ENCODE results near the gene NOP58. TPM values are rescaled to one million over a fixed set of nuclear protein-coding genes. Genes with fewer than 3 reads are reported as not detected.
"Not testable (repeated sequence)": the region's sequence is repeated elsewhere in the genome, so short reads cannot be mapped to it uniquely, and the experiment has no call there.

NOP58 gene
- total RNA-seq, 1 donor, result 71.4 TPM

DNA sequence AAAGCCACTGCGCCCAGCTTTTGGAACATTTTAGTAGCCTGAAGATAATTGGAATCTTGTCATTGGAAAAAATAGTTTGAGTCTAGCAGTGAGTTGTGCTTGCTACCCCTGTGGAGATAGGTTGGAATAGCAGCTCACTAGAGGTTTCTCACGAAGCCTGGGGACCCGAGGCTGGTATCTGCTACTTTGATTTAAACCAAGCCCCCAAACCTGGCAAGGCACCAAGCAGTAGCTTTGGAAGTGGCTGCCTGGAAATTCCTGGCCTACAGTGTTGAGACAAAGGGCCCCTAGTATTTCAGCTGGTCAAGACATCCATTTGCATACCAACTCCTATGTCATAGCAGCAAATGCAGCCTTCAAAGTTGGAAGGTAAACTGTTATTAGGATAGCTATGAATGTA lies 42.1 kb downstream of the NOP58 start:
- DNase-seq (ENCODE audit: low read depth), result no peak
- no peak overlapping the region for H3K4me3 ChIP-seq (ENCODE audit: low read depth, low read length)
- TF ChIP-seq, protein P1, sequence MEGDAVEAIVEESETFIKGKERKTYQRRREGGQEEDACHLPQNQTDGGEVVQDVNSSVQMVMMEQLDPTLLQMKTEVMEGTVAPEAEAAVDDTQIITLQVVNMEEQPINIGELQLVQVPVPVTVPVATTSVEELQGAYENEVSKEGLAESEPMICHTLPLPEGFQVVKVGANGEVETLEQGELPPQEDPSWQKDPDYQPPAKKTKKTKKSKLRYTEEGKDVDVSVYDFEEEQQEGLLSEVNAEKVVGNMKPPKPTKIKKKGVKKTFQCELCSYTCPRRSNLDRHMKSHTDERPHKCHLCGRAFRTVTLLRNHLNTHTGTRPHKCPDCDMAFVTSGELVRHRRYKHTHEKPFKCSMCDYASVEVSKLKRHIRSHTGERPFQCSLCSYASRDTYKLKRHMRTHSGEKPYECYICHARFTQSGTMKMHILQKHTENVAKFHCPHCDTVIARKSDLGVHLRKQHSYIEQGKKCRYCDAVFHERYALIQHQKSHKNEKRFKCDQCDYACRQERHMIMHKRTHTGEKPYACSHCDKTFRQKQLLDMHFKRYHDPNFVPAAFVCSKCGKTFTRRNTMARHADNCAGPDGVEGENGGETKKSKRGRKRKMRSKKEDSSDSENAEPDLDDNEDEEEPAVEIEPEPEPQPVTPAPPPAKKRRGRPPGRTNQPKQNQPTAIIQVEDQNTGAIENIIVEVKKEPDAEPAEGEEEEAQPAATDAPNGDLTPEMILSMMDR (IDR thresholded peaks at IDR 0.05; ENCODE audit: insufficient read depth, low read length), result no peak

DNA sequence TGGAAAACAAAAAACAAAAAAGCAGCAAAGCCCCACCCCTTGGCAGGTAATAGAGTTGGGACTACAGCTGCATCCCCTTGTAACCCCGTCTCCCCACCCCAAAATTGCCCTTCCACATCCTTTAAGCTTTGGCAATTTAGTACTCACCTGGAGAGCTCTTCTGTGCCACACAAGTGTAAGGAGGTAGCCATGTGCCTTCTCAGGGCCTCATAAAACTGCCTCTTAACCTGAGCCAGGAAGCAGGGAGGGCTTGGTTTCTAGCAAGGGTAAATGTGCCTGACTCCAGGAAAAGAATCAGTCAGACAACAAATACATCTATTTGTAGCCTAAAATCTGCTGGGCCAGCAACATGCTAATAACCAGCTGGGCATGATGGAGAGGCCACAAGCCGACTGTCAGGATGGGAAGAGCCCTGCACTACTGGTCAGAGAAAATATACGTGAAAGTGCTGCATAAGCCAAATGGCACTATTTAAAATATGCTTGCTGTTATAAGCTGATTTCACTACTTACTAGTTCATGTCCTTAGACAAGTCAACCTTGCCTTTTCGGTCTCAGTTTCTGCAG lies 46.3 kb downstream of the NOP58 start:
- no peak for DNase-seq (ENCODE audit: low read depth)
- H3K4me3 ChIP-seq (ENCODE audit: low read depth, low read length), result no peak overlapping the region
- TF ChIP-seq, protein P1 (IDR thresholded peaks at IDR 0.05; ENCODE audit: insufficient read depth, low read length), result no peak

DNA sequence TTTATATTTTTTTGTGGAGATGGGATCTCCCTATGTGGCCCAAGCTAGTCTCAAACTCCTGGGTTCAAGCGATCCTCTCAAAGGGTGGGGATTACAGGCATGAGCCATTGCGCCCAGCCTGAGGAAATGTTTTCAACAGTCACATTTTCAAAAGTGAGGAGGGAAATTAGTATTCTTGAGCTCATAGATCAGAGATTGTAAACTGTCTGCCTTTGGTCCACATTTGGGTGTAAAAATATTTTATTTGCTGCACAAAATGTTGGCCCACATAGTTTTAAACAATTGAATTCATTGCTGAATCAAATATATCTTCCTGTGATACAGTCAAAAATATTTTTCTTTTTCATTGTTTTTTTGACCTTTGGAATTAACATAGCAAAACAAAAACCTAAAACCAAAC lies 48.6 kb downstream of the NOP58 start:
- DNase-seq (ENCODE audit: low read depth), result no peak
- no peak overlapping the region for H3K4me3 ChIP-seq (ENCODE audit: low read depth, low read length)
- TF ChIP-seq, protein P1 (IDR thresholded peaks at IDR 0.05; ENCODE audit: insufficient read depth, low read length), result no peak

DNA sequence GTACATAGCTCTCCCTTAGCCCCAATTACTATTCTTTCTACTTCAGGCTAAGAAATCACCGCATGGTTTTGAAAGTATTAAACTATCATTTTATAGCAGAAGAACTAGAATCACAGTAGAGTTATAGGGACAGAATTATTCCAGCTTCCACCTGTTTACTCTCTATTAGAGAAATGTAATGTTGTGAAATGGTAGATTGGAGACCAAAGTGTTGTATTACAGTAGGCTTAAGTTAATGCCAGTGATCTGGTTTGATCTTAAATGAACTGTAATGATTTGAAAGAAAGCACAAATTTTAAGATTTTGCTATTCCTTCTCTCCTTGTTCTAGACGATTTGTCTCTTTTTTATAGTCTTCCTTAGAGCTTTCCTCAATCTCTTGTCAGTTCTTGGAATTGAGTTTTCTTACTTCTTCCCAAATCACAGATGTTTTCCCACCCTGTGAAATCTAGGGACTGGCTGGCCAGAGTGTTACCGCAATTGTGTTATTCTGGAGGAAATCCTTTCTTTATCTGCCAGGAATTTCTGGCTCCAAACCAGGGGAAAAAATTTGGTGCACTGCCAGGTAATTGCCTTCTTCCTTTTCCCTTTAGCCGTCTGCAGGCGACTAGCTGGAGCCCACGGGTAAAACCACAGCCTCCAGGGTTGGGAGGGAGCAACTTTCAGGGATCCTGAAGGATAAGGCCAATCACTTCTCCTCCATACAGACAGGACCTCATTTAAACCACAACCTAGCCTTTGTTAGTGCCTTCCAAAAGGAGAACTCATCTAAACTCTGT lies 51.7 kb downstream of the NOP58 start:
- no peak overlapping the region for H3K4me3 ChIP-seq (ENCODE audit: low read depth, low read length)
- TF ChIP-seq, protein P1 (IDR thresholded peaks at IDR 0.05; ENCODE audit: insufficient read depth, low read length), result peak; percentile 9
- peak; percentile 99 for DNase-seq (ENCODE audit: low read depth)

DNA sequence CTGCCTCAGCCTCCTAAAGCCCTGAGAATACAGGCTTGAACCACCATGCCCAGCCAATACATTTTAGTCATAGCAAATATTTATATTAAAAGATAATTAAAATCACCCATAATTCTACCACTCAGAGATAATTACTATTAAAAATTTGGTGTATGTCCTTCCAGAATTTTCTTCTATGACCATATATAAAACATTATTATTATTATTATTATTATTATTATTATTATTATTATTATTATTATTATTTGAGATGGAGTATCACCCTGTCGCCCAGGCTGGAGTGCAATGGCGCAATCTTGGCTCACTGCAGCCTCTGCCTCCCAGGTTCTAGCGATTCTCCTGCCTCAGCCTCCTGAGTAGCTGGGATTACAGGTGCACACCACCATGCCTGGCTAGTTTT lies 54.8 kb downstream of the NOP58 start:
- DNase-seq (ENCODE audit: low read depth); H3K4me3 ChIP-seq (ENCODE audit: low read depth, low read length): not testable (repeated sequence)

DNA sequence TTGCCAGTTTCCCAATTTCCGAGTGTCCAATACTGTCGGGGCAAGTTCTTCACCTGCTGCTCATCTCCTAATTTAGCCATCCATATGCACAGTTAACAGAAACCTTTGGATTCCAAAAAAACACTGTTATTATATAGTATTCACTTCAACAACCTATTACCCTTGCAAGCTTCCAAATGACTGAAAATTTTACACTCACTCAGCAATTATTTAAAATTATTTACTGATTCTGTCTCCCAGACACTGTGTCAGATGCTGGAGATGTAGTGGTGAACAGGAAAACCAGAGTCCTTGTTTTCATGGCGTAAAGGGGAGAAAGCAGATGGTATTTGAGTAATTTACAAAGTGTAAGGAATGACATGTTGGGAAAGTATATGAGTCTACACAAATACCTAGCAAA lies 56.9 kb downstream of the NOP58 start:
- no peak overlapping the region for H3K4me3 ChIP-seq (ENCODE audit: low read depth, low read length)
- DNase-seq (ENCODE audit: low read depth), result no peak
- TF ChIP-seq, protein P1 (IDR thresholded peaks at IDR 0.05; ENCODE audit: insufficient read depth, low read length), result no peak

DNA sequence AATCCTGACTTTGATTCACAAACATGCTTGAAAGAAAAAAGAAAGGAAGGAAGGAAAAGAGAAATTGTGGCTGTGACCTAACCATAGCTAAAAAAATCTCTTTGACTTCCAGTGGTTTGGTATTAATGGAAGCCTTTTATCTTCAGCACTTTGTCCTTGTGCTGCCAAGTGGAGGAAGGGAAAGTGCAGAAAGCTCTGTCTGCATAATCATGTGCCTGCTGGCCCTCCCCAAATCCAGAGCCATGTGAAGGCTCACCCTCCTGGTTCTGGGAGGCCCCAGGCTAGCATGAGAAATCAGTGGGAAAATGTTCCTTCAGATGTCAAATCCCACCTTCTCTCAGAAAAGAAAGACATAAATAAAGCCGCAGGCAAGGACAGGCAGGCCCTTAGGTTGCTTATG lies 62.3 kb downstream of the NOP58 start:
- no peak overlapping the region for H3K4me3 ChIP-seq (ENCODE audit: low read depth, low read length)
- TF ChIP-seq, protein P1 (IDR thresholded peaks at IDR 0.05; ENCODE audit: insufficient read depth, low read length), result no peak
- DNase-seq (ENCODE audit: low read depth), result peak; percentile 14

Data from fibroblast of the aortic adventitia (primary cell).